ES-I3 (cell line): ENCODE results near the gene JPT2.
A peak's percentile ranks its signal among the peaks of the same experiment; 100 is the strongest.

Source experiments
- H3K36me3 ChIP-seq: 2 replicates; pipeline ENCODE4 v1.6.1; 2013; ENCODE audit warnings: mild to moderate bottlenecking, low read length, control low read depth, moderate library complexity; ENCODE audit not compliant: insufficient read depth
- H3K4me1 ChIP-seq: 2 replicates; pipeline ENCODE4 v1.6.1; 2013; ENCODE audit warnings: mild to moderate bottlenecking, control low read depth, low read length; ENCODE audit not compliant: insufficient read depth
- H3K9ac ChIP-seq: 2 replicates; pipeline ENCODE4 v1.6.1; 2013; ENCODE audit warnings: low read depth, mild to moderate bottlenecking, low read length, moderate library complexity
- H3K9me3 ChIP-seq: 2 replicates; pipeline ENCODE4 v1.6.1; 2013; ENCODE audit warnings: mild to moderate bottlenecking, low read length, moderate library complexity; ENCODE audit not compliant: control insufficient read depth, insufficient read depth

Gene JPT2

GRCh38 chr16:1677942-1678499 is at the start of gene JPT2:
TSS of gene JPT2 (plus strand) at chr16:1678279. CDS start at chr16:1678313, 34 bp downstream.
- peak within 1 kb of the TSS; percentile 61 for H3K9ac ChIP-seq
- peaks cover 6% of the 10 kb centered on the region; the same call in 1 of the 2 replicates for H3K4me1 ChIP-seq
- H3K9me3 ChIP-seq: no peaks in the 10 kb centered on the region
- H3K36me3 ChIP-seq: no peaks in the 10 kb centered on the region

GRCh38 chr16:1630450-1631213 is 47.4 kb upstream of the JPT2 start:
- Histone ChIP-seq H3K9me3 (no peaks in the 10 kb centered on the region), H3K36me3 (no peaks in the 10 kb centered on the region; the same call in 1 of the 2 replicates), H3K4me1 (no peaks in the 10 kb centered on the region), H3K9ac (no peak overlapping the region)

GRCh38 chr16:1631230-1631629 is 46.8 kb upstream of the JPT2 start:
- Histone ChIP-seq H3K4me1 (no peaks in the 10 kb centered on the region), H3K9ac (no peak overlapping the region), H3K9me3 (no peaks in the 10 kb centered on the region), H3K36me3 (no peaks in the 10 kb centered on the region; the same call in 1 of the 2 replicates)

GRCh38 chr16:1631931-1632637 is 46.0 kb upstream of the JPT2 start:
- Histone ChIP-seq H3K36me3 (no peaks in the 10 kb centered on the region; the same call in 1 of the 2 replicates), H3K4me1 (no peaks in the 10 kb centered on the region), H3K9ac (no peak overlapping the region), H3K9me3 (no peaks in the 10 kb centered on the region)

- no peaks in the 10 kb centered on the region for H3K4me1 ChIP-seq
- H3K9ac ChIP-seq: no peak overlapping the region
- H3K9me3 ChIP-seq: no peaks in the 10 kb centered on the region
- peaks cover 2% of the 10 kb centered on the region for H3K36me3 ChIP-seq
Measured at GRCh38 chr16:1632638-1632970, 45.5 kb upstream of the JPT2 start.

GRCh38 chr16:1633310-1633709 is 44.8 kb upstream of the JPT2 start:
- Histone ChIP-seq H3K4me1 (no peaks in the 10 kb centered on the region), H3K9ac (no peak overlapping the region), H3K36me3 (peaks cover 6% of the 10 kb centered on the region), H3K9me3 (no peaks in the 10 kb centered on the region)

- Histone ChIP-seq H3K9me3 (no peaks in the 10 kb centered on the region), H3K4me1 (no peaks in the 10 kb centered on the region), H3K36me3 (peaks cover 12% of the 10 kb centered on the region)
Measured at GRCh38 chr16:1634541-1634940, 43.5 kb upstream of the JPT2 start.

GRCh38 chr16:1635070-1635469 is 43.0 kb upstream of the JPT2 start:
- Histone ChIP-seq H3K36me3 (peaks cover 12% of the 10 kb centered on the region), H3K9me3 (no peaks in the 10 kb centered on the region), H3K9ac (no peak overlapping the region)

More at GRCh38 chr16:1634541-1634940, 43.5 kb upstream of the JPT2 start:
- no peak overlapping the region for H3K9ac ChIP-seq

GRCh38 chr16:1637526-1637925 is 40.6 kb upstream of the JPT2 start:
- Histone ChIP-seq H3K9ac (no peak overlapping the region), H3K36me3 (peaks cover 12% of the 10 kb centered on the region)

More at GRCh38 chr16:1635070-1635469, 43.0 kb upstream of the JPT2 start:
- no peaks in the 10 kb centered on the region for H3K4me1 ChIP-seq

GRCh38 chr16:1638757-1639156 is 39.3 kb upstream of the JPT2 start:
- peaks cover 12% of the 10 kb centered on the region for H3K36me3 ChIP-seq
- no peaks in the 10 kb centered on the region for H3K4me1 ChIP-seq
- H3K9me3 ChIP-seq: no peaks in the 10 kb centered on the region
- no peak overlapping the region for H3K9ac ChIP-seq

More at GRCh38 chr16:1637526-1637925, 40.6 kb upstream of the JPT2 start:
- Histone ChIP-seq H3K9me3 (no peaks in the 10 kb centered on the region), H3K4me1 (no peaks in the 10 kb centered on the region)

- H3K36me3 ChIP-seq: peaks cover 12% of the 10 kb centered on the region
- H3K9ac ChIP-seq: no peak overlapping the region
- H3K9me3 ChIP-seq: no peaks in the 10 kb centered on the region
- H3K4me1 ChIP-seq: no peaks in the 10 kb centered on the region
Measured at GRCh38 chr16:1639282-1639681, 38.8 kb upstream of the JPT2 start.

- no peaks in the 10 kb centered on the region for H3K4me1 ChIP-seq
- H3K9me3 ChIP-seq: no peaks in the 10 kb centered on the region
- no peak overlapping the region for H3K9ac ChIP-seq
- H3K36me3 ChIP-seq: peaks cover 12% of the 10 kb centered on the region
Measured at GRCh38 chr16:1639860-1640259, 38.2 kb upstream of the JPT2 start.

GRCh38 chr16:1640261-1640941 is 37.7 kb upstream of the JPT2 start:
- H3K9ac ChIP-seq: no peak overlapping the region

GRCh38 chr16:1641261-1641660 is 36.8 kb upstream of the JPT2 start:
- Histone ChIP-seq H3K4me1 (peaks cover 5% of the 10 kb centered on the region; the same call in 1 of the 2 replicates), H3K36me3 (peaks cover 12% of the 10 kb centered on the region), H3K9me3 (no peaks in the 10 kb centered on the region), H3K9ac (no peak overlapping the region)

More at GRCh38 chr16:1640261-1640941, 37.7 kb upstream of the JPT2 start:
- H3K4me1 ChIP-seq: no peaks in the 10 kb centered on the region
- H3K9me3 ChIP-seq: no peaks in the 10 kb centered on the region
- peaks cover 12% of the 10 kb centered on the region for H3K36me3 ChIP-seq
